Testis (tissue), 2 donors: ENCODE measurements around the gene AKNA.

Experiments
- POLR2A ChIP-seq: fragments of 450-650 bp; IDR thresholded peaks from one replicate; pipeline ENCODE4 v1.6.1; 2017; ENCODE audit warnings: antibody characterized with exemption, mild to moderate bottlenecking, moderate library complexity
- TF ChIP-seq, protein P1 (sequence below), 3 experiments: fragments of 450-650 bp in 2 of 3; fragments of 200-600 bp in 1 of 3; sonication (generic) in 1 of 3; IDR thresholded peaks; one replicate each; pipeline ENCODE4 v1.5.1; 2016 to 2019; ENCODE audit warnings: antibody characterized with exemption in 3 of 3, mild to moderate bottlenecking in 2 of 3, moderate library complexity in 1 of 3

DNA sequence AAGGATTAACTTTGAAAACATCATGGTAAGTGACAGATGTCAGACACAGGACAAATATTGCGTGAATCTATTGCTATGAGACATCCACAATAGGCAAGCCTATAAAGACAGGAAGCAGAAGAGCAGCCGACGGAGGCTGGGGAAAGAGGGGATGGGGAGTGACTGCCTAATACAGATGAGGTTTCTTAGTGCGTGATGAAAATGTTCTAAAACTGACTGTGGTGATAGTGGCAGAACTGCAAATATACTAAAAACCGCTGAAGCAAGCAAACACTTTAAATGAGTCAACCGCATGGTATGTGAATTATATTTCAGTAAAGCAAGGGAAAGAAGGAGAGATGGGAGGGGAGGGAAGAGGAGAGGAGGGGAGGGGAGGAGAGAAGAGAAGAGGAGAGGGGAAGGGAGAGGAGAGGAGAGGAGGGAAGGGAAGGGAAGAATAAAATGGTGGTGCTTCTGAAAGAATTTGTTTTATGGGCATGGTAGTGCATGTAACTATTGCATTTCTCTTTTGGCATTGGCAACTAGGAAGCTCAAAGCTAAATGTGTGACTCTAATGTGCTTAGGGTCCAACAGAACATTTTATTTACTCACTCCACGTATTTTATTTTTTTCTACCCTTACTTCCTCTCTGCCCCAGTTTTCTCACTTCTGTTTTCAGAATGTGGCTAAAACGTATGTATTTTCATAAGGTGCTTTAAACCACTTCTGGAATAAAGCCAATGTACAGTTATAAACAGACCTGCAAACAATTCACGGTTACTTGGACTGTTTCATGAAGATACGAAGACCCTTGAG is 21.3 kb downstream of the AKNA start:
- TF ChIP-seq, protein P1, sequence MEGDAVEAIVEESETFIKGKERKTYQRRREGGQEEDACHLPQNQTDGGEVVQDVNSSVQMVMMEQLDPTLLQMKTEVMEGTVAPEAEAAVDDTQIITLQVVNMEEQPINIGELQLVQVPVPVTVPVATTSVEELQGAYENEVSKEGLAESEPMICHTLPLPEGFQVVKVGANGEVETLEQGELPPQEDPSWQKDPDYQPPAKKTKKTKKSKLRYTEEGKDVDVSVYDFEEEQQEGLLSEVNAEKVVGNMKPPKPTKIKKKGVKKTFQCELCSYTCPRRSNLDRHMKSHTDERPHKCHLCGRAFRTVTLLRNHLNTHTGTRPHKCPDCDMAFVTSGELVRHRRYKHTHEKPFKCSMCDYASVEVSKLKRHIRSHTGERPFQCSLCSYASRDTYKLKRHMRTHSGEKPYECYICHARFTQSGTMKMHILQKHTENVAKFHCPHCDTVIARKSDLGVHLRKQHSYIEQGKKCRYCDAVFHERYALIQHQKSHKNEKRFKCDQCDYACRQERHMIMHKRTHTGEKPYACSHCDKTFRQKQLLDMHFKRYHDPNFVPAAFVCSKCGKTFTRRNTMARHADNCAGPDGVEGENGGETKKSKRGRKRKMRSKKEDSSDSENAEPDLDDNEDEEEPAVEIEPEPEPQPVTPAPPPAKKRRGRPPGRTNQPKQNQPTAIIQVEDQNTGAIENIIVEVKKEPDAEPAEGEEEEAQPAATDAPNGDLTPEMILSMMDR (IDR thresholded peaks at IDR 0.05): no peak
- TF ChIP-seq POLR2A: no peak
